Panc1 (cell line): ENCODE data around the gene ZNF516.

Source experiments
- CTCF ChIP-seq: fragments of 450-650 bp; IDR thresholded peaks from 2 replicates; pipeline ENCODE4 v1.5.1; 2017; ENCODE audit warnings: mild to moderate bottlenecking
- POLR2AphosphoS5 ChIP-seq: IDR thresholded peaks from 2 replicates; pipeline ENCODE4 v1.6.1; 2012; ENCODE audit warnings: mild to moderate bottlenecking, low read depth, low read length, moderate library complexity
- REST ChIP-seq, 2 experiments: IDR thresholded peaks; 2 replicates each; pipeline ENCODE4 v1.6.1; 2011 to 2012; ENCODE audit warnings: low read depth in 2 of 2, control low read depth in 1 of 2, low read length in 1 of 2, mild to moderate bottlenecking in 1 of 2, moderate library complexity in 1 of 2; ENCODE audit not compliant: insufficient read depth in 1 of 2
- SIN3A ChIP-seq: IDR thresholded peaks from 2 replicates; pipeline ENCODE4 v1.6.1; 2012; ENCODE audit warnings: low read depth, mild to moderate bottlenecking, low read length, moderate library complexity, borderline replicate concordance; ENCODE audit not compliant: insufficient read depth
- TCF7L2 ChIP-seq: IDR thresholded peaks from 2 replicates; pipeline ENCODE4 v1.6.1; 2011; ENCODE audit warnings: mild to moderate bottlenecking, low read depth, low read length, inconsistent platforms

- no peak for TF ChIP-seq CTCF
- no peak for TF ChIP-seq POLR2AphosphoS5
- TF ChIP-seq REST (IDR thresholded peaks at IDR 0.05; ENCODE audit: insufficient read depth in 1 of 2, low read depth in 2 of 2, low read length in 1 of 2): no peak
- no peak for TF ChIP-seq SIN3A
- TF ChIP-seq TCF7L2: no peak
Measured at GRCh38 chr18:76437910-76438309, 57.1 kb downstream of the ZNF516 start.
